PFSK-1 (cell line): Measurements from ENCODE around the gene PRICKLE3.

Experiments
- POLR2AphosphoS5 ChIP-seq: IDR thresholded peaks from 2 replicates; pipeline ENCODE4 v1.6.1; 2012; ENCODE audit warnings: low read depth, mild to moderate bottlenecking, control low read depth, low read length, moderate library complexity
- REST ChIP-seq, 2 experiments: IDR thresholded peaks; 2 replicates each; pipeline versions ENCODE4 v1.6.1 to v1.8.0; 2011 to 2012; ENCODE audit warnings: low read depth in 2 of 2, low read length in 2 of 2, control low read depth in 1 of 2, inconsistent platforms in 1 of 2, mild to moderate bottlenecking in 1 of 2, moderate library complexity in 1 of 2; ENCODE audit not compliant: insufficient read depth in 1 of 2
- SIN3A ChIP-seq: IDR thresholded peaks from 2 replicates; pipeline ENCODE4 v1.6.1; 2012; ENCODE audit warnings: mild to moderate bottlenecking, low read length, moderate library complexity, borderline replicate concordance; ENCODE audit not compliant: insufficient read depth

- TF ChIP-seq POLR2AphosphoS5 = no peak
- no peak for TF ChIP-seq REST (IDR thresholded peaks at IDR 0.05; ENCODE audit: insufficient read depth in 1 of 2, low read depth in 2 of 2, low read length in 2 of 2)
- no peak for TF ChIP-seq SIN3A
Measured at GRCh38 chrX:49199315-49199595, 13.1 kb upstream of the PRICKLE3 start.
